Mesenchymal stem cell (in vitro differentiated cells and primary cell): ENCODE data around the gene NTSR1.

ENCODE experiments used
- DNase-seq: peaks from one replicate; pipeline ENCODE4 v3.0.0-alpha.2; 2013
- H2AFZ ChIP-seq: one replicate; pipeline ENCODE4 v1.6.1; 2013; ENCODE audit warnings: low read depth, mild to moderate bottlenecking, control low read depth, inconsistent platforms, low read length, moderate library complexity
- H2AK5ac ChIP-seq: 2 replicates; pipeline ENCODE4 v1.6.1; 2013; ENCODE audit warnings: low read length, moderate library complexity, mild to moderate bottlenecking, inconsistent platforms; ENCODE audit not compliant: severe bottlenecking
- H2BK120ac ChIP-seq: one replicate; pipeline ENCODE4 v1.6.1; 2013; ENCODE audit warnings: low read depth, mild to moderate bottlenecking, inconsistent platforms, low read length, moderate library complexity
- H2BK12ac ChIP-seq, 2 experiments: one replicate each; pipeline ENCODE4 v1.6.1; 2013; ENCODE audit warnings: inconsistent platforms in 2 of 2, low read length in 2 of 2, mild to moderate bottlenecking in 2 of 2, moderate library complexity in 2 of 2, control low read depth in 1 of 2
- H2BK15ac ChIP-seq: one replicate; pipeline ENCODE4 v1.6.1; 2013; ENCODE audit warnings: mild to moderate bottlenecking, low read depth, inconsistent platforms; ENCODE audit not compliant: poor library complexity, severe bottlenecking
- H2BK5ac ChIP-seq: 2 replicates; pipeline ENCODE4 v1.6.1; 2013; ENCODE audit warnings: low read depth, mild to moderate bottlenecking, low read length, control low read depth, inconsistent platforms; ENCODE audit not compliant: poor library complexity, severe bottlenecking
- H3K14ac ChIP-seq, 2 experiments: one replicate each; pipeline ENCODE4 v1.6.1; 2013; ENCODE audit warnings: inconsistent platforms in 2 of 2, low read length in 2 of 2, control low read depth in 1 of 2, mild to moderate bottlenecking in 1 of 2, moderate library complexity in 1 of 2
- H3K18ac ChIP-seq, 2 experiments: one replicate each; pipeline ENCODE4 v1.6.1; 2013; ENCODE audit warnings: inconsistent platforms in 2 of 2, low read length in 2 of 2, control low read depth in 1 of 2, low read depth in 1 of 2, mild to moderate bottlenecking in 1 of 2
- H3K23ac ChIP-seq, 2 experiments: one replicate each; pipeline ENCODE4 v1.6.1; 2013; ENCODE audit warnings: inconsistent platforms in 2 of 2, low read length in 2 of 2, mild to moderate bottlenecking in 2 of 2, moderate library complexity in 2 of 2, control low read depth in 1 of 2
- H3K27ac ChIP-seq: 2 replicates; pipeline ENCODE4 v1.5.1; 2013; ENCODE audit warnings: mild to moderate bottlenecking, moderate library complexity, low read length, control low read depth, inconsistent platforms; ENCODE audit not compliant: poor library complexity, severe bottlenecking
- H3K27me3 ChIP-seq, 2 experiments: 2 replicates each; pipeline versions ENCODE4 v1.6.1 to v1.7.0; 2013; ENCODE audit warnings: low read length in 2 of 2, mild to moderate bottlenecking in 2 of 2, moderate library complexity in 2 of 2, control low read depth in 1 of 2, inconsistent platforms in 1 of 2; ENCODE audit not compliant: control insufficient read depth in 1 of 2, insufficient read depth in 1 of 2
- H3K36me3 ChIP-seq, 2 experiments: 2 replicates each; pipeline versions ENCODE4 v1.6.1 to v1.7.0; 2013; ENCODE audit warnings: low read length in 2 of 2, control low read depth in 1 of 2, inconsistent platforms in 1 of 2, low read depth in 1 of 2, mild to moderate bottlenecking in 1 of 2; ENCODE audit not compliant: insufficient read depth in 2 of 2, control insufficient read depth in 1 of 2
- H3K4ac ChIP-seq, 2 experiments: one replicate each; pipeline ENCODE4 v1.6.1; 2013; ENCODE audit warnings: inconsistent platforms in 2 of 2, low read length in 2 of 2, mild to moderate bottlenecking in 2 of 2, moderate library complexity in 2 of 2, control low read depth in 1 of 2, low read depth in 1 of 2
- H3K4me1 ChIP-seq: 2 replicates; pipeline ENCODE4 v1.6.1; 2013; ENCODE audit warnings: low read depth, low read length, control low read depth; ENCODE audit not compliant: control insufficient read depth, insufficient read depth
- H3K4me2 ChIP-seq: 2 replicates; pipeline ENCODE4 v1.6.1; 2013; ENCODE audit warnings: low read length, mild to moderate bottlenecking, inconsistent platforms; ENCODE audit not compliant: poor library complexity, severe bottlenecking
- H3K4me3 ChIP-seq, 2 experiments: 2 replicates each; pipeline versions ENCODE4 v1.5.1 to v1.7.0; 2013; ENCODE audit warnings: low read length in 2 of 2, mild to moderate bottlenecking in 2 of 2, control low read depth in 1 of 2, low read depth in 1 of 2; ENCODE audit not compliant: insufficient read depth in 1 of 2
- H3K79me1 ChIP-seq: replicated peaks from 2 replicates; pipeline ENCODE4 v1.6.1; 2013; ENCODE audit warnings: mild to moderate bottlenecking, control low read depth, low read length, inconsistent platforms; ENCODE audit not compliant: poor library complexity, severe bottlenecking
- H3K9ac ChIP-seq: 2 replicates; pipeline ENCODE4 v1.7.0; 2013; ENCODE audit warnings: mild to moderate bottlenecking, low read length, moderate library complexity
- H3K9me3 ChIP-seq: 2 replicates; pipeline ENCODE4 v1.7.0; 2013; ENCODE audit warnings: mild to moderate bottlenecking, low read length; ENCODE audit not compliant: control insufficient read depth
- H4K8ac ChIP-seq: one replicate; pipeline ENCODE4 v1.6.1; 2013; ENCODE audit warnings: inconsistent platforms, mild to moderate bottlenecking, low read length, moderate library complexity
- H4K91ac ChIP-seq: one replicate; pipeline ENCODE4 v1.6.1; 2013; ENCODE audit warnings: mild to moderate bottlenecking, low read length, inconsistent platforms
- WGBS: methylation state at CpG from one replicate; pipeline ENCODE4 v1.1.7; 2013; ENCODE audit warnings: mixed read lengths; 5-methylcytosine and 5-hydroxymethylcytosine counted together

NTSR1 gene

DNA sequence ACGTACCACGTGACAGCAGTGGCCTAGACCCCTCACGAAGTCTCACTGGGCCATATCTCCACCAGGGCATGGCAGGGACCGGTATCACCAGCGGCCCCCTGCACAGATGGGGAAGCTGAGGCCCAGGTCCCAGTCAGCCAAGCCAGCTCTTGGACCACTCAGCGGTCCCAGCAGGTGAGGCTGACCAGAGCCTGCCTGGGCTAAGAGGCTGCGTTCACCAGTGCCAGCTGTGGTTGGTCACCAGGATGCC, 85.0 kb downstream of the NTSR1 start:
- Histone ChIP-seq H3K27me3 (peaks cover 7 to 15% of the 10 kb centered on the region in 2 experiments), H4K8ac (peak overlapping the region; percentile 99), H3K36me3 (peaks cover 13 to 17% of the 10 kb centered on the region in 2 experiments), H3K4ac (peak overlapping the region; percentile 93 to 96), H2BK5ac (peak overlapping the region; percentile 20), H2BK15ac (peak overlapping the region; percentile 65), H3K4me2 (peak overlapping the region; percentile 26), H3K27ac (peak overlapping the region; percentile 8), H3K18ac (peak overlapping the region; percentile 96 to 97), H2BK120ac (peak overlapping the region; percentile 39), H3K79me1 (peaks cover 12% of the 10 kb centered on the region), H3K9ac (peak overlapping the region; percentile 82), H3K4me1 (peaks cover 50% of the 10 kb centered on the region), H3K23ac (peak overlapping the region in 1 of 2 experiments; percentile 14), H2AK5ac (peak overlapping the region; percentile 38), H2BK12ac (peak overlapping the region; percentile 82 to 96), H3K4me3 (peak overlapping the region; percentile 5 to 69), H3K9me3 (no peaks in the 10 kb centered on the region), H3K14ac (peak overlapping the region in 1 of 2 experiments; percentile 87), H4K91ac (peak overlapping the region; percentile 99), H2AFZ (peak overlapping the region; percentile 79)
- WGBS: 55% methylated on average over 7 of the region's 7 CpGs
- DNase-seq: no peak

DNA sequence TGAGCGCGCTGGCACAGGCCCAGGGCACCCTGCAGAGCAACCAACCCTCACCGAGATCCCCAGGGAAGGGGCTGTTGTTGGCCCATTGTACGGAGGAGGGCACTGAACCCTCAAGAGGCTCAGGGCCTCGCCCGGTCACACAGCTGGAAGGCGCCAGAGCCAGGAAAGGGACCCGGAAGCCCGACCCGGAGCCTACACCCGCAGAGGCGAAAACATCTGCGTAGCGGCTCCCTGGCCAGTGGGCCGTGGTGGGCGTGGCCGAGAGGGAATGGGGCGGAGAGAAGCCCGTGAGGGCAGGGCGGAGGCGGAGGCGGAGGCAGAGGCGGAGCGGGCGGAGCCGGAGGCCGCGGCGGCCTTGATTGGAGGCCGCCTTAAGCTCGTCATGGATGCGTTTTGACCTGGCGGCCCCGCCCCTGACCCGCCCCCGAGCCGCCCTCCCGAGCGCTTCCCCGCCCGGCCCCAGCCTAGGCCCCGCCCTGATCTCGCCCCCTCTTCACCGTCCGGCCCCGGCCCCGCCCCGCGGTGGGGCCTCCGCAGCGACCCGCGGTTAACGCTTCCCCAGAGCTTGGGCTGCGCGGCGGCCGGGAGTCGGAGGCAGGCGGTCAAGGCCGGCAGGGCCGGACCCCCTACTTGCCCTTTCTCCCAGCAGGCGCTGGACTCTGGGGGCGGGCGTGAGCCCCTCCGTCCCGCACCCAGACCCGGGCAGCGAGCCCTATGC, 85.5 kb downstream of the NTSR1 start:
- peaks cover 18 to 21% of the 10 kb centered on the region in 2 experiments for H3K36me3 ChIP-seq
- peak overlapping the region in 1 of 2 experiments; percentile 87 for H3K14ac ChIP-seq
- peak overlapping the region; percentile 96 for H3K4me2 ChIP-seq
- no peaks in the 10 kb centered on the region for H3K9me3 ChIP-seq
- peaks cover 17% of the 10 kb centered on the region for H3K79me1 ChIP-seq
- DNase-seq: peak; percentile 95
- peak overlapping the region; percentile 79 for H2AFZ ChIP-seq
- H3K27ac ChIP-seq: peak overlapping the region; percentile 15
- H2AK5ac ChIP-seq: peak overlapping the region; percentile 38
- H3K18ac ChIP-seq: peak overlapping the region; percentile 96 to 97
- WGBS: 1% methylated on average over 37 of the region's 69 CpGs
- peak overlapping the region; percentile 39 for H2BK120ac ChIP-seq
- H3K4me3 ChIP-seq: peak overlapping the region; percentile 51 to 87
- peak overlapping the region in 1 of 2 experiments; percentile 14 for H3K23ac ChIP-seq
- peak overlapping the region; percentile 65 for H2BK15ac ChIP-seq
- H4K91ac ChIP-seq: peak overlapping the region; percentile 99
- peaks cover 49% of the 10 kb centered on the region for H3K4me1 ChIP-seq
- H3K9ac ChIP-seq: peak overlapping the region; percentile 85
- H3K4ac ChIP-seq: peak overlapping the region; percentile 93 to 96
- peak overlapping the region; percentile 82 to 96 for H2BK12ac ChIP-seq
- peak overlapping the region; percentile 20 for H2BK5ac ChIP-seq
- peaks cover 2 to 10% of the 10 kb centered on the region in 2 experiments for H3K27me3 ChIP-seq
- H4K8ac ChIP-seq: peak overlapping the region; percentile 99

DNA sequence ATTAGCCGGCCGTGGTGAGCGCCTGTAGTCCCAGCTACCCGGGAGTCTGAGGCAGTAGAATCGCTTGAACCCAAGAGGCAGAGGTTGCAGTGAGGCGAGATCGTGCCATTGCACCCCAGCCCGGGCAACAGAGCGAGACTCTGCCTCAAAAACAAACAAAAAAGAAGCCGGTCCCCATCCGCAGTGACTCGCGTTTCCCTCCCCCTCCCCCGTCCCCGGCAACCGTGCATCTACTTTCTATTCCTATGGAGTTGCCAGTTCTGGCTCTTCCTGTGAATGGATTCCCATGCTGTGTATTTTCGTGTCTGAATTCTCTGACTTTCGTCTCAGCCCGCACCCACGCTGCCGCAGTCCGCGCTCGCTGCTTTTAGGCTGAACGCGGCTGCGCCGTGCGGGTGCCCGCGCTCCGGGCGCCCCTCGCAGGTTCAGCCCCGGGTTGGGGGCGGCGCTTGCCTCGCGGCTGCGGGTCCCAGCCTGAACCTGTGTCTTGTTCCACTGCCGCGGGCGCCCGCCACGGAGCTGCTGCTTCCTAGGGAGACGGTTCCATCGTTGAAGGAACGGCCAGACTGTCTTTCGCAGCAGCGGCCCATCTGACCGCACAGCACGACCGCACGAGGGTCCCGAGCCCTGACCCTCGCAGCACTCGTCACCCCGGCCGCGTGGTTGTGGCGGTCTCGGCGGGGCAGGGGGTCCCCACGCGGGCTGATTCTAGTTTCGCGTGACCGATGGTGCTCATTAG, 86.6 kb downstream of the NTSR1 start:
- Histone ChIP-seq H3K9me3 (no peaks in the 10 kb centered on the region), H3K79me1 (peaks cover 19% of the 10 kb centered on the region), H2AFZ (peak overlapping the region; percentile 92), H4K8ac (peak overlapping the region; percentile 52), H3K18ac (peak overlapping the region; percentile 8 to 96), H3K27me3 (no peaks in the 10 kb centered on the region), H3K14ac (no peak overlapping the region), H3K4me2 (peak overlapping the region; percentile 96), H2AK5ac (no peak overlapping the region), H3K4me1 (peaks cover 55% of the 10 kb centered on the region), H2BK12ac (peak overlapping the region in 1 of 2 experiments; percentile 69), H2BK120ac (no peak overlapping the region), H3K23ac (no peak overlapping the region), H2BK15ac (no peak overlapping the region), H3K27ac (no peak overlapping the region), H2BK5ac (no peak overlapping the region), H3K4me3 (peak overlapping the region; percentile 65 to 87), H3K9ac (peak overlapping the region; percentile 85), H4K91ac (peak overlapping the region; percentile 80), H3K4ac (no peak overlapping the region), H3K36me3 (peaks cover 28 to 30% of the 10 kb centered on the region in 2 experiments)
- DNase-seq: peak; percentile 83
- WGBS: under 1% methylated on average over 67 of the region's 68 CpGs
